Endothelial cell of umbilical vein (primary cell): Measurements from ENCODE around the gene NEDD9. TPM values are rescaled to one million over a fixed set of nuclear protein-coding genes. Genes with fewer than 3 reads are reported as not detected.

Experiments used
- BruUV-seq: library from RNA; stranded (reverse); fragments of 400-500 nt; replicated peaks from 2 replicates; lab custom pipeline; 2021; lab: Mats Ljungman, UMichigan
- CTCF ChIA-PET: fragments of 300-600, 350-600 bp; sonication (Branson Sonifier 250); formaldehyde crosslinking; loops from one replicate; lab custom pipeline; 2021; ENCODE audit warnings: antibody characterized with exemption, inconsistent platforms; lab: Charles Lee
- POLR2A ChIA-PET: fragments of 300-600, 350-600 bp; sonication (Branson Sonifier 250); formaldehyde crosslinking; loops from one replicate; lab custom pipeline; 2021; ENCODE audit warnings: antibody characterized with exemption, inconsistent platforms; lab: Charles Lee
- DNase-seq: peaks from one replicate; pipeline ENCODE4 v3.0.0-alpha.2; 2011; ENCODE audit warnings: low read depth, low spot score
- FAIRE-seq: peaks from 2 replicates; lab custom pipeline; 2011; peaks lifted over from hg19 to GRCh38; lab: Jason Lieb, UNC
- H2AFZ ChIP-seq: 2 replicates; pipeline ENCODE4 v1.6.0; 2012; ENCODE audit warnings: low read depth, low read length, control low read depth, inconsistent platforms
- H3K27ac ChIP-seq: 2 replicates; pipeline ENCODE4 v1.5.1; 2011; ENCODE audit warnings: low read depth, mild to moderate bottlenecking, control low read depth, low read length, moderate library complexity; ENCODE audit not compliant: insufficient read depth
- H3K27me3 ChIP-seq, 2 experiments: 2 replicates each; pipeline versions ENCODE4 v1.6.0 to v1.6.1; 2011; ENCODE audit warnings: low read length in 2 of 2, mixed read lengths in 1 of 2; ENCODE audit not compliant: control insufficient read depth in 2 of 2, insufficient read depth in 2 of 2
- H3K36me3 ChIP-seq, 2 experiments: 2 replicates in 1 of 2; 3 replicates in 1 of 2; pipeline ENCODE4 v1.5.1; 2011; ENCODE audit warnings: low read length in 2 of 2, mild to moderate bottlenecking in 1 of 2, moderate library complexity in 1 of 2; ENCODE audit not compliant: control insufficient read depth in 2 of 2, insufficient read depth in 2 of 2; ENCODE audit errors: extremely low read depth in 1 of 2
- H3K4me1 ChIP-seq: 3 replicates; pipeline ENCODE4 v1.5.1; 2011; ENCODE audit warnings: mild to moderate bottlenecking, low read length; ENCODE audit not compliant: control insufficient read depth, insufficient read depth; ENCODE audit errors: extremely low read depth
- H3K4me2 ChIP-seq: 2 replicates; pipeline ENCODE4 v1.6.1; 2011; ENCODE audit warnings: low read length, control low read depth, mixed read lengths; ENCODE audit not compliant: insufficient read depth
- H3K4me3 ChIP-seq, 3 experiments: fragments of 200-600 bp in 1 of 3; sonication (generic), shearing (Covaris generic) in 1 of 3; replicated peaks in 1 of 3; 2 replicates each; pipeline ENCODE4 v1.5.1; 2011 to 2016; ENCODE audit warnings: control low read depth in 3 of 3, low read length in 3 of 3, mild to moderate bottlenecking in 2 of 3, inconsistent platforms in 1 of 3, low read depth in 1 of 3, moderate library complexity in 1 of 3; ENCODE audit not compliant: insufficient read depth in 1 of 3
- H3K79me2 ChIP-seq: 2 replicates; pipeline ENCODE4 v1.6.0; 2012; ENCODE audit warnings: low read length, inconsistent platforms; ENCODE audit not compliant: control insufficient read depth, insufficient read depth
- H3K9ac ChIP-seq: replicated peaks from 2 replicates; pipeline ENCODE3; 2011; ENCODE audit warnings: low read length, control low read depth; ENCODE audit not compliant: insufficient read depth; ENCODE audit errors: extremely low read depth
- H3K9me1 ChIP-seq: replicated peaks from 3 replicates; pipeline ENCODE4 v1.6.0; 2011; ENCODE audit warnings: mild to moderate bottlenecking, low read length; ENCODE audit not compliant: control insufficient read depth, insufficient read depth; ENCODE audit errors: extremely low read depth
- H3K9me3 ChIP-seq: replicated peaks from 2 replicates; pipeline ENCODE4 v1.5.1; 2012; ENCODE audit warnings: low read length, inconsistent platforms; ENCODE audit not compliant: control insufficient read depth, insufficient read depth
- H4K20me1 ChIP-seq: replicated peaks from 2 replicates; pipeline ENCODE3; 2011; ENCODE audit warnings: mild to moderate bottlenecking, low read length; ENCODE audit not compliant: control insufficient read depth, insufficient read depth; ENCODE audit errors: extremely low read depth
- EZH2 ChIP-seq: IDR thresholded peaks from 2 replicates; pipeline ENCODE4 v1.6.1; 2012; ENCODE audit warnings: borderline replicate concordance, low read depth, mild to moderate bottlenecking, moderate library complexity, low read length, inconsistent platforms; ENCODE audit not compliant: severe bottlenecking
- FOS ChIP-seq: IDR thresholded peaks from 2 replicates; pipeline ENCODE4 v1.6.1; 2011; ENCODE audit warnings: mild to moderate bottlenecking, low read length, moderate library complexity, borderline replicate concordance; ENCODE audit not compliant: insufficient read depth
- GATA2 ChIP-seq: IDR thresholded peaks from 2 replicates; pipeline ENCODE4 v1.7.0; 2011; ENCODE audit warnings: low read depth, mild to moderate bottlenecking, moderate library complexity, mixed read lengths, low read length; ENCODE audit not compliant: insufficient read length, insufficient read depth
- JUN ChIP-seq: IDR thresholded peaks from 2 replicates; pipeline ENCODE4 v1.6.1; 2011; ENCODE audit warnings: borderline replicate concordance, low read depth; ENCODE audit not compliant: insufficient read length, insufficient read depth
- MYC ChIP-seq: IDR thresholded peaks from one replicate; pipeline ENCODE4 v1.6.1; 2011; ENCODE audit warnings: mild to moderate bottlenecking, low read depth, low read length
- POLR2A ChIP-seq: IDR thresholded peaks from 2 replicates; pipeline ENCODE4 v1.6.1; 2012; ENCODE audit warnings: low read depth, mild to moderate bottlenecking, control low read depth, low read length
- POLR2AphosphoS5 ChIP-seq: IDR thresholded peaks from 2 replicates; pipeline ENCODE4 v1.6.1; 2012; ENCODE audit warnings: low read depth, mild to moderate bottlenecking, control low read depth, low read length, moderate library complexity; ENCODE audit not compliant: insufficient read depth
- dilution Hi-C: fragments of 300-500 bp; cut with MboI; formaldehyde crosslinking; loops from one replicate; pipeline ENCODE4 v1.15.0; 2019; ENCODE audit warnings: low sequenced_read_pairs; ENCODE audit not compliant: extremely low pct_ligation_motif_present
- intact Hi-C: fragments of 100-400 bp; cut with micrococcal nuclease; formaldehyde crosslinking; loops from one replicate; pipeline ENCODE4 v1.10.0; 2022
- polyA plus RNA-seq, 4 experiments: library from polyadenylated mRNA; depleted of rRNA in 3 of 4; stranded (reverse) in 3 of 4; unstranded in 1 of 4; fragments of >200 nt; gene quantifications; 2 replicates each; pipeline versions ENCODE4 v1.2.1 to v1.2.3, GENCODE V29; 2011 to 2012; ENCODE audit warnings: missing spikeins in 1 of 4
- total RNA-seq: library from RNA; stranded (reverse); gene quantifications from 2 replicates; pipeline ENCODE4 v1.2.3, GENCODE V29; 2021
- TF ChIP-seq, protein P1 (sequence below), 2 donors: IDR thresholded peaks; 1 replicate in 1 of 2; 2 replicates in 1 of 2; pipeline ENCODE4 v1.5.1; 2011; ENCODE audit warnings: low read length in 2 of 2, mild to moderate bottlenecking in 2 of 2, moderate library complexity in 2 of 2, control low read depth in 1 of 2, inconsistent platforms in 1 of 2, low read depth in 1 of 2; ENCODE audit not compliant: insufficient read depth in 1 of 2; ENCODE audit errors: extremely low read depth in 1 of 2
- TF ChIP-seq, protein P2 (sequence below): IDR thresholded peaks from 2 replicates; pipeline ENCODE4 v1.6.1; 2011; ENCODE audit not compliant: insufficient read depth, insufficient read length

The NEDD9 gene
- total and polyA plus RNA-seq, 2 donors (not counting 3 experiments of a cell fraction or from before 2014, with no cell fraction given) = 55.2 to 61.0 TPM

DNA sequence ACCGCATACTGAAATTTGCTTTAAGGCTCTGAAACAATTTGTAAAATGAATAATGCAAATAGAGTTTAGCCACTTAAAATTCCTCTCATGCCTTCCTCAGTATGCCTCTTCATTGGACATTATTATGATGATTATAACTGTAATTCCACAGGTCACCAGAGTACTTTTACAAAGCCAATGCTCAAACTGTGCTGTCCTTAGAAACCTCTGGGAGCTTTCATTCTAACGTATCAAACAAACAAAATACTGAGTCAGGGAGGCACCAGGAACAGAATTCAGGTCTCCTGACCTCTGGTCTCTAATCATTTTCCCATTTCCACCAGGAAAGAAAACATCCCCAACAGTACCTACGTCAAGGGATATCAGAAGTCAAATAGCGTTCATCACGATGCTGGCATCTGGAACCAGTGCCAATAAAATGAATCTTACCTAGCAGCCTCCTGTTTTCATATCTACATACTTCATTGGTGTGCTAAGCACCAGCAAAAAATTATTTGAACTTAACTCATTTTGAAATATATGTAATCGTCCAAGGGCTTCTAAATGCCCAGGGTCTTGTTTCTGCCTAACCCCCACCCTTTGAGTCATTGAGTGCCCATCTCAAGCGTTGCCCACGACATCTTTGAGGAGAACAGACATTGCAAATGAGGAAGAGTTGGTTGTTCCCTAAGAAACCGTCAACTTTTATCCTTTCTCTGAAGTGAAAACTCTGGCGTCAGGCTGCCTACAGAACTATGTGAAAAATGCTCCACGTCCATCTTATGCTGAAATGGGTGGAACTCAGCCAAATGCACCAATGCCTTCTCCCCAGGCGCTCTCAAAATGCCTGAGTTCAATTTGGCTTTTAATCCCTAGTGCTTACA, 37.9 kb downstream of the NEDD9 start:
- POLR2A ChIA-PET = no interaction called here
- H3K79me2 ChIP-seq = peaks cover 11% of the 10 kb centered on the region
- peaks cover 9 to 25% of the 10 kb centered on the region in 2 experiments for H3K36me3 ChIP-seq
- TSS peak; percentile 84 for BruUV-seq
- H3K4me2 ChIP-seq = peak overlapping the region; percentile 76
- H3K9me3 ChIP-seq = no peaks in the 10 kb centered on the region
- H2AFZ ChIP-seq = no peak overlapping the region
- FAIRE-seq = peak; percentile 82
- no peaks in the 10 kb centered on the region for H3K9me1 ChIP-seq
- H3K27ac ChIP-seq = peak overlapping the region; percentile 98
- H3K4me1 ChIP-seq = peaks cover 37% of the 10 kb centered on the region
- H4K20me1 ChIP-seq = no peaks in the 10 kb centered on the region
- TF ChIP-seq POLR2AphosphoS5 = peak; percentile 59
- TF ChIP-seq FOS = peak; percentile 30
- no peak for TF ChIP-seq MYC
- peak; percentile 63 for TF ChIP-seq GATA2
- TF ChIP-seq POLR2A = peak; percentile 38
- TF ChIP-seq JUN = peak; percentile 82
- TF ChIP-seq, protein P1, sequence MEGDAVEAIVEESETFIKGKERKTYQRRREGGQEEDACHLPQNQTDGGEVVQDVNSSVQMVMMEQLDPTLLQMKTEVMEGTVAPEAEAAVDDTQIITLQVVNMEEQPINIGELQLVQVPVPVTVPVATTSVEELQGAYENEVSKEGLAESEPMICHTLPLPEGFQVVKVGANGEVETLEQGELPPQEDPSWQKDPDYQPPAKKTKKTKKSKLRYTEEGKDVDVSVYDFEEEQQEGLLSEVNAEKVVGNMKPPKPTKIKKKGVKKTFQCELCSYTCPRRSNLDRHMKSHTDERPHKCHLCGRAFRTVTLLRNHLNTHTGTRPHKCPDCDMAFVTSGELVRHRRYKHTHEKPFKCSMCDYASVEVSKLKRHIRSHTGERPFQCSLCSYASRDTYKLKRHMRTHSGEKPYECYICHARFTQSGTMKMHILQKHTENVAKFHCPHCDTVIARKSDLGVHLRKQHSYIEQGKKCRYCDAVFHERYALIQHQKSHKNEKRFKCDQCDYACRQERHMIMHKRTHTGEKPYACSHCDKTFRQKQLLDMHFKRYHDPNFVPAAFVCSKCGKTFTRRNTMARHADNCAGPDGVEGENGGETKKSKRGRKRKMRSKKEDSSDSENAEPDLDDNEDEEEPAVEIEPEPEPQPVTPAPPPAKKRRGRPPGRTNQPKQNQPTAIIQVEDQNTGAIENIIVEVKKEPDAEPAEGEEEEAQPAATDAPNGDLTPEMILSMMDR (IDR thresholded peaks at IDR 0.05; ENCODE audit: extremely low read depth in 1 of 2, insufficient read depth in 1 of 2, low read depth in 1 of 2, low read length in 2 of 2) = peak in 1 of 2 donors; percentile 9
- TF ChIP-seq, protein P2, sequence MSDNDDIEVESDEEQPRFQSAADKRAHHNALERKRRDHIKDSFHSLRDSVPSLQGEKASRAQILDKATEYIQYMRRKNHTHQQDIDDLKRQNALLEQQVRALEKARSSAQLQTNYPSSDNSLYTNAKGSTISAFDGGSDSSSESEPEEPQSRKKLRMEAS = no peak
- TF ChIP-seq EZH2 = no peak
- peak; percentile 91 for DNase-seq
- H3K27me3 ChIP-seq = no peaks in the 10 kb centered on the region
- H3K9ac ChIP-seq = peak overlapping the region; percentile 83
- intact Hi-C loops (loop anchor here (1.0 to 2.0 kb wide), 8 partner anchors 8 to 459 kb away; partner anchors contain the start of gene NEDD9), dilution Hi-C loops (no loop called here)
- H3K4me3 ChIP-seq = peak overlapping the region in 1 of 3 experiments; percentile 9
- CTCF ChIA-PET = interaction anchor here (0.8 to 1.4 kb wide), 8 partner anchors 13 to 47 kb away, joined by 3 to 5 read pairs (median 3); no protein-coding TSS in a partner anchor
